HTR-8/SVneo (cell line): ENCODE measurements around the gene IDUA.
"Not testable (repeated sequence)": the region's sequence is repeated elsewhere in the genome, so short reads cannot be mapped to it uniquely, and the experiment has no call there.

Experiments used
- DNase-seq: peaks from one replicate; pipeline ENCODE4 v3.0.0; 2011; ENCODE audit warnings: low spot score, mixed read lengths; ENCODE audit not compliant: insufficient read length
- FAIRE-seq: peaks from 2 replicates; lab custom pipeline; 2011; peaks lifted over from hg19 to GRCh38; lab: Jason Lieb, UNC

The IDUA gene

GRCh38 chr4:965766-966134 lies 21.1 kb upstream of the IDUA start:
- FAIRE-seq = no peak
- DNase-seq = no peak

- no peak for DNase-seq
- FAIRE-seq = no peak
Observed at GRCh38 chr4:966266-967112, 20.4 kb upstream of the IDUA start.

GRCh38 chr4:967113-968104 lies 19.4 kb upstream of the IDUA start:
- FAIRE-seq (no peak), DNase-seq (no peak)

GRCh38 chr4:968221-968620 lies 18.6 kb upstream of the IDUA start:
- FAIRE-seq (no peak), DNase-seq (no peak)

GRCh38 chr4:968621-969394 lies 18.0 kb upstream of the IDUA start:
- FAIRE-seq (no peak), DNase-seq (no peak)

- FAIRE-seq = no peak
- no peak for DNase-seq
Observed at GRCh38 chr4:970046-970745, 16.6 kb upstream of the IDUA start.

GRCh38 chr4:970854-971520 lies 15.9 kb upstream of the IDUA start:
- FAIRE-seq (no peak), DNase-seq (no peak)

- DNase-seq = no peak
- FAIRE-seq = no peak
Observed at GRCh38 chr4:971666-972500, 15.0 kb upstream of the IDUA start.

- peak; percentile 44 for DNase-seq
- FAIRE-seq = no peak
Observed at GRCh38 chr4:972651-973424, 14.0 kb upstream of the IDUA start.

GRCh38 chr4:973431-974397 lies 13.1 kb upstream of the IDUA start, which contains the start of gene DGKQ:
DGKQ (minus strand) TSS chr4:973569; CDS start chr4:973482, 87 bp downstream.
- peak; percentile 54 for FAIRE-seq
- DNase-seq = peak; percentile 87

GRCh38 chr4:974668-975067 lies 12.2 kb upstream of the IDUA start:
- no peak for DNase-seq
- FAIRE-seq = no peak

- not testable (repeated sequence) for FAIRE-seq, DNase-seq
Observed at GRCh38 chr4:976016-976415, 10.8 kb upstream of the IDUA start.

GRCh38 chr4:978957-979701 lies 7.7 kb upstream of the IDUA start:
- DNase-seq (no peak), FAIRE-seq (no peak)

GRCh38 chr4:982291-982690 lies 4.6 kb upstream of the IDUA start:
- DNase-seq (no peak), FAIRE-seq (no peak)

GRCh38 chr4:982814-983213 lies 4.0 kb upstream of the IDUA start:
- DNase-seq = no peak
- FAIRE-seq = no peak
